PC-9 (cell line): ENCODE measurements around the gene SIRT2. TPM values are rescaled to one million over a fixed set of nuclear protein-coding genes. Genes with fewer than 3 reads are reported as not detected.

ENCODE experiments used
- BruUV-seq: library from RNA; stranded (reverse); fragments of 400-500 nt; replicated peaks from 2 replicates; lab custom pipeline; 2021; lab: Mats Ljungman, UMichigan
- CTCF ChIA-PET: fragments of 300-600 bp; sonication (Branson Sonifier 250); formaldehyde crosslinking; loops from one replicate; lab custom pipeline; 2022; ENCODE audit warnings: antibody characterized with exemption; lab: Charles Lee
- POLR2A ChIA-PET: fragments of 300-600 bp; sonication (Branson Sonifier 250); formaldehyde crosslinking; loops from one replicate; lab custom pipeline; 2022; ENCODE audit warnings: antibody characterized with exemption; ENCODE audit not compliant: unreplicated experiment; lab: Charles Lee
- DNase-seq, 2 experiments: peaks; one replicate each; pipeline versions ENCODE4 v3.0.0 to v3.0.0-alpha.2; 2015 to 2022; ENCODE audit warnings: mixed read lengths in 1 of 2
- H2AFZ ChIP-seq: fragments of 200-600 bp; sonication (generic); 2 replicates; pipeline ENCODE4 v1.8.1; 2017; ENCODE audit warnings: antibody characterized with exemption
- H3F3A ChIP-seq: fragments of 200-600 bp; sonication (generic); 2 replicates; pipeline ENCODE4 v1.8.1; 2017; ENCODE audit warnings: antibody characterized with exemption, mild to moderate bottlenecking, low read depth; ENCODE audit not compliant: insufficient read depth
- H3K27ac ChIP-seq: fragments of 200-600 bp; sonication (generic); 2 replicates; pipeline ENCODE4 v1.6.1; 2016; ENCODE audit warnings: mixed run types
- H3K27me3 ChIP-seq: fragments of 200-600 bp; sonication (generic); 2 replicates; pipeline ENCODE4 v1.6.1; 2016; ENCODE audit warnings: low read depth, mixed run types; ENCODE audit not compliant: insufficient read depth
- H3K36me3 ChIP-seq: fragments of 200-600 bp; sonication (generic); 2 replicates; pipeline ENCODE4 v1.6.1; 2016; ENCODE audit warnings: low read depth, mixed run types
- H3K4me1 ChIP-seq: fragments of 200-600 bp; sonication (generic); replicated peaks from 2 replicates; pipeline ENCODE4 v1.6.1; 2016; ENCODE audit warnings: mixed run types; ENCODE audit not compliant: insufficient read depth
- H3K4me2 ChIP-seq: fragments of 200-600 bp; sonication (generic); 2 replicates; pipeline ENCODE4 v1.6.1; 2017; ENCODE audit warnings: mixed run types
- H3K4me3 ChIP-seq: fragments of 200-600 bp; sonication (generic); 2 replicates; pipeline ENCODE4 v1.6.1; 2016; ENCODE audit warnings: mixed run types
- H3K79me2 ChIP-seq: fragments of 200-600 bp; sonication (generic); 2 replicates; pipeline ENCODE4 v1.6.1; 2017; ENCODE audit warnings: low read depth, mixed run types
- H3K9me2 ChIP-seq: fragments of 200-600 bp; sonication (generic); 2 replicates; pipeline ENCODE4 v1.8.1; 2017; ENCODE audit warnings: mild to moderate bottlenecking; ENCODE audit not compliant: insufficient read depth
- H3K9me3 ChIP-seq: fragments of 200-600 bp; sonication (generic); 2 replicates; pipeline ENCODE4 v1.8.1; 2016; ENCODE audit warnings: low read depth; ENCODE audit not compliant: insufficient read depth
- H4K20me1 ChIP-seq: fragments of 200-600 bp; sonication (generic); 2 replicates; pipeline ENCODE4 v1.8.1; 2017; ENCODE audit not compliant: insufficient read depth
- CTCF ChIP-seq: fragments of 200-600 bp; sonication (generic); conservative IDR thresholded peaks from 2 replicates; pipeline ENCODE4 v1.6.1; 2017; ENCODE audit warnings: mixed run types, antibody characterized with exemption, mild to moderate bottlenecking, moderate library complexity
- EZH2 ChIP-seq: fragments of 200-600 bp; sonication (generic); IDR thresholded peaks from 2 replicates; pipeline ENCODE4 v1.8.0; 2017; ENCODE audit warnings: antibody characterized with exemption, low read depth
- intact Hi-C: fragments of 100-400 bp; cut with micrococcal nuclease; formaldehyde crosslinking; loops from one replicate; pipeline ENCODE4 v1.10.0; 2022; ENCODE audit not compliant: unreplicated experiment
- total RNA-seq: library from RNA; stranded (reverse); gene quantifications from 2 replicates; pipeline ENCODE4 v1.2.3, GENCODE V29; 2021

SIRT2 gene
- total RNA-seq, 1 experiment from 2014 or later = 32.9 TPM

DNA sequence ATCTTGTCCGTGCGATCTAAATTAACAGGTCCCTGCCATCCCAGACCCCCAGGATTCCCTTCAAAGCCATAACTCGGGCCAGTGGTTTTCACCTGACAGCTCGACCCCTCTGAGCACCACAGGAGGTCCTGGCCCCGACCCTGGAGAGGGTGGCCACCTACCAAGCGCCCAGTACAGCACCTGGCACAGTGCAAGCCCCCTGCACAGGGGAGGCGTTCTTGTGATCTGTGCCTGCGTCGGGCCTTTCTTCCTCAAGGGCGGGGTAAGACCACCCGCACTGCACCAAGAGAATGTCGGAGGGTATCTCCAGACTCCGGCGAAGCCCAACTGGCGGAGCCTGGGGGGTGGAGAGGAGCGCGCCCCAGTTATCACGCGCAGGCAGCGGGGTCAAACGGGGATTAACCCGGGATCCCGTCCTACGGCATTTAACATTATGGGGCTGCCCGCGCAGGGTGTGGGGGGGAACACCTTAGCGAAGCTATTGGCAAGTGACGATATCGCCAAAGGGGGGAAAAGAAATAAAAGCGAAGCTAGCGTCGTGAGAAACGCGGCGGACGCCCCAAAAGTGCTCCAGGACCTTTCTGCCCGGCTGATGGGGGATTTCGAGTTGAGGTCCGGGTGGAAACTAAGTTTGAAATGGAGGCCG lies 48.3 kb downstream of the SIRT2 start:
- peaks cover 42% of the 10 kb centered on the region for H3K79me2 ChIP-seq
- CTCF ChIA-PET = interaction anchor here (1.0 kb wide), 1 partner anchor 80 kb away, joined by 3 read pairs; the partner anchor contains the start of genes MRPS12 and SARS2
- H2AFZ ChIP-seq = peak overlapping the region; percentile 86
- peaks cover 28% of the 10 kb centered on the region for H4K20me1 ChIP-seq
- no peaks in the 10 kb centered on the region for H3K9me3 ChIP-seq
- H3K36me3 ChIP-seq = peaks cover 11% of the 10 kb centered on the region
- TF ChIP-seq CTCF (no peak), EZH2 (no peak)
- peak overlapping the region; percentile 84 for H3K27ac ChIP-seq
- TSS peak; percentile 6 for BruUV-seq
- POLR2A ChIA-PET = interaction anchor here (0.5 to 0.7 kb wide), 6 partner anchors 12 to 316 kb away, joined by 3 to 17 read pairs (median 4); no protein-coding TSS in a partner anchor
- H3K4me1 ChIP-seq = peaks cover 35% of the 10 kb centered on the region
- H3K27me3 ChIP-seq = no peaks in the 10 kb centered on the region
- DNase-seq = no peak
- H3K4me2 ChIP-seq = peak overlapping the region; percentile 99
- H3K4me3 ChIP-seq = peak overlapping the region; percentile 76
- peaks cover 45% of the 10 kb centered on the region for H3F3A ChIP-seq
- H3K9me2 ChIP-seq = no peaks in the 10 kb centered on the region
- intact Hi-C loops = loop anchor here (1.0 to 5.0 kb wide), 7 partner anchors 14 to 214 kb away; partner anchors contain the start of genes ECH1, MRPS12, NFKBIB and SARS2

- intact Hi-C loops = loop anchor here (1.0 to 5.0 kb wide), 7 partner anchors 14 to 213 kb away; partner anchors contain the start of genes ECH1, MRPS12, NFKBIB and SARS2
- TF ChIP-seq EZH2 (no peak), CTCF (no peak)
- ChIA-PET CTCF (interaction anchor here (1.0 kb wide), 1 partner anchor 80 kb away, joined by 3 read pairs; the partner anchor contains the start of genes MRPS12 and SARS2), POLR2A (interaction anchor here (0.5 kb wide), 1 partner anchor 81 kb away, joined by 5 read pairs; no protein-coding TSS in a partner anchor)
- DNase-seq = no peak
- peaks cover 34% of the 10 kb centered on the region for H4K20me1 ChIP-seq
- H3F3A ChIP-seq = peaks cover 51% of the 10 kb centered on the region
- H3K9me3 ChIP-seq = no peaks in the 10 kb centered on the region
- peak overlapping the region; percentile 76 for H3K4me3 ChIP-seq
- BruUV-seq = TSS peak; percentile 77
- peaks cover 35% of the 10 kb centered on the region for H3K4me1 ChIP-seq
- H3K27ac ChIP-seq = peak overlapping the region; percentile 84
- H3K79me2 ChIP-seq = peaks cover 48% of the 10 kb centered on the region
- H2AFZ ChIP-seq = 0 out of 2 replicates have a peak overlapping the region, but pooled peaks have one; percentile 66
- H3K27me3 ChIP-seq = no peaks in the 10 kb centered on the region
- H3K36me3 ChIP-seq = peaks cover 17% of the 10 kb centered on the region
- peak overlapping the region; percentile 99 for H3K4me2 ChIP-seq
- no peaks in the 10 kb centered on the region for H3K9me2 ChIP-seq
Observed at GRCh38 chr19:38850436-38850975, 48.9 kb downstream of the SIRT2 start.

DNA sequence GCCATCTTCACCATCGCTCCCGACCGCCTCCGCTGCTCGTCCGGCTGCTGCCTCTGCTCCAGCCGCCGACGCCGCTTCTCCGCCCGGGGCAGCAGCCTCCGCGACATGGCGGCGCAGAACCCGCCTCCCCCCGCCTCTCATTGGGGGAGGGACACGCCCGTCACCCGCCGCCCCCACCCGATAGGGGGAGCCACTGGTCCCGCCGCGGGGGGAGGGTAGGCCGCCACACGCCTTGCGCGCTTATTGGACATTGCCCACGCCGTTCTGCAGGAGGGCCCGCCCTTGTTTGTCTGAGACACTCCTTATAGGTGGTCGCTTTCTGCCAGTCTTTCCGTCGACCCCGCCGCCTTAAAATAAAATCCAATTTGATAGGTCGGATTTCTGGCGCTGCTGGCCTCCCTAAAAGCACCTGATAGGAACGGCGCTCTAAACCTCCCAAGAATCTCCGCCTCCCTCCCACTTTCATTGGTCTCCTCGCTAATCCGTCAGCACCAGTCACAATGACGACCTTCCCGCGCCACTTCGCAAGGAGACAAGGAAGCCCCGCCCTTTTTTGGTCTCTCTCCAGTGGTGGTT lies 49.5 kb downstream of the SIRT2 start, which contains the start of gene HNRNPL:
Gene HNRNPL, minus strand, starts transcription at position 127 of the 576 bp plus-strand sequence. Its CDS starts 20 bp downstream, at position 107.
- peak within 1 kb of the TSS; percentile 99 for H3K4me2 ChIP-seq
- peak within 1 kb of the TSS; percentile 93 for H3K27ac ChIP-seq
- H3K4me1 ChIP-seq = peaks cover 35% of the 10 kb centered on the region
- peaks cover 22% of the 10 kb centered on the region for H3K36me3 ChIP-seq
- no TSS peak for BruUV-seq
- H3K4me3 ChIP-seq = peak within 1 kb of the TSS; percentile 79
- H3F3A ChIP-seq = peaks cover 57% of the 10 kb centered on the region
- DNase-seq = peak; percentile 99
- ChIA-PET CTCF (interaction anchor here (0.7 to 0.9 kb wide), 3 partner anchors 38 to 216 kb away, joined by 3 to 7 read pairs (median 4); no protein-coding TSS in a partner anchor), POLR2A (interaction anchor here (0.7 kb wide), 2 partner anchors 125 to 213 kb away, joined by 4 to 9 read pairs; no protein-coding TSS in a partner anchor)
- intact Hi-C loops = loop anchor here (1.0 to 5.0 kb wide), 7 partner anchors 15 to 213 kb away; partner anchors contain the start of genes ECH1, MRPS12, NFKBIB and SARS2
- H3K9me2 ChIP-seq = no peaks in the 10 kb centered on the region
- no peaks in the 10 kb centered on the region for H3K9me3 ChIP-seq
- no peaks in the 10 kb centered on the region for H3K27me3 ChIP-seq
- H3K79me2 ChIP-seq = peaks cover 54% of the 10 kb centered on the region
- TF ChIP-seq EZH2 (no peak), CTCF (peak; percentile 63)
- H4K20me1 ChIP-seq = peaks cover 40% of the 10 kb centered on the region
- H2AFZ ChIP-seq = 0 out of 2 replicates have a peak within 1 kb of the TSS, but pooled peaks have one; percentile 66
